Smooth muscle cell (in vitro differentiated cells): ENCODE measurements around the gene ATP5F1C. TPM values are rescaled to one million over a fixed set of nuclear protein-coding genes. Genes with fewer than 3 reads are reported as not detected.

Experiments
- DNase-seq: peaks from one replicate; lab custom pipeline; 2025; ENCODE audit not compliant: unreplicated experiment; lab: John Stamatoyannopoulos, UW
- H2AFZ ChIP-seq: fragments of 200-600 bp; sonication (generic); 2 replicates; pipeline ENCODE4 v1.6.0; 2016; ENCODE audit warnings: antibody characterized with exemption, low read depth, mild to moderate bottlenecking
- H3F3A ChIP-seq: fragments of 200-600 bp; sonication (generic); 2 replicates; pipeline ENCODE4 v1.6.0; 2017; ENCODE audit warnings: antibody characterized with exemption, low read depth
- H3K27ac ChIP-seq: fragments of 200-600 bp; sonication (generic); 2 replicates; pipeline ENCODE4 v1.5.1; 2016; ENCODE audit warnings: low read depth, mild to moderate bottlenecking
- H3K27me3 ChIP-seq: fragments of 200-600 bp; sonication (generic); 2 replicates; pipeline ENCODE4 v1.6.1; 2016; ENCODE audit warnings: low read depth, mild to moderate bottlenecking
- H3K36me3 ChIP-seq: fragments of 200-600 bp; sonication (generic); 2 replicates; pipeline ENCODE4 v1.5.1; 2016; ENCODE audit warnings: low read depth
- H3K4me1 ChIP-seq: fragments of 200-600 bp; sonication (generic); 2 replicates; pipeline ENCODE4 v1.5.1; 2016; ENCODE audit warnings: low read depth
- H3K4me2 ChIP-seq: fragments of 200-600 bp; sonication (generic); 2 replicates; pipeline ENCODE4 v1.6.0; 2016; ENCODE audit warnings: mild to moderate bottlenecking
- H3K4me3 ChIP-seq: fragments of 200-600 bp; sonication (generic); 2 replicates; pipeline ENCODE4 v1.5.1; 2016; ENCODE audit warnings: mild to moderate bottlenecking
- H3K79me2 ChIP-seq: fragments of 200-600 bp; sonication (generic); 2 replicates; pipeline ENCODE4 v1.6.0; 2016; ENCODE audit warnings: low read depth, mild to moderate bottlenecking
- H3K9ac ChIP-seq: fragments of 200-600 bp; sonication (generic); 2 replicates; pipeline ENCODE4 v1.6.0; 2016; ENCODE audit warnings: low read depth
- H3K9me3 ChIP-seq: fragments of 200-600 bp; sonication (generic); replicated peaks from 2 replicates; pipeline ENCODE4 v1.5.1; 2016; ENCODE audit warnings: low read depth
- H4K20me1 ChIP-seq: fragments of 200-600 bp; sonication (generic); 2 replicates; pipeline ENCODE4 v1.6.0; 2016; ENCODE audit warnings: low read depth
- WGBS: methylation state at CpG from one replicate; pipeline ENCODE4 v1.1.7; 2016; ENCODE audit warnings: low lambda C conversion rate; 5-methylcytosine and 5-hydroxymethylcytosine counted together
- polyA plus RNA-seq: library from polyadenylated mRNA; unstranded; fragments of >200 nt; fragmentation: Nextera tagmentation; extraction: Ambion mirVana; gene quantifications from 2 replicates; pipeline ENCODE4 v1.2.1, GENCODE V29; 2016
- total RNA-seq: library from RNA; depleted of rRNA; stranded (reverse); fragments of >200 nt; gene quantifications from 2 replicates; pipeline ENCODE4 v1.2.3, GENCODE V29; 2014
- TF ChIP-seq, protein P1 (sequence below): fragments of 200-600 bp; sonication (generic); IDR thresholded peaks from 2 replicates; pipeline ENCODE4 v1.5.1; 2017; ENCODE audit warnings: borderline replicate concordance, mild to moderate bottlenecking, antibody characterized with exemption; ENCODE audit not compliant: insufficient read depth, poor library complexity, severe bottlenecking

Gene ATP5F1C
- total and polyA plus RNA-seq, 2 experiments from 2014 or later: 204 to 352 TPM

DNA sequence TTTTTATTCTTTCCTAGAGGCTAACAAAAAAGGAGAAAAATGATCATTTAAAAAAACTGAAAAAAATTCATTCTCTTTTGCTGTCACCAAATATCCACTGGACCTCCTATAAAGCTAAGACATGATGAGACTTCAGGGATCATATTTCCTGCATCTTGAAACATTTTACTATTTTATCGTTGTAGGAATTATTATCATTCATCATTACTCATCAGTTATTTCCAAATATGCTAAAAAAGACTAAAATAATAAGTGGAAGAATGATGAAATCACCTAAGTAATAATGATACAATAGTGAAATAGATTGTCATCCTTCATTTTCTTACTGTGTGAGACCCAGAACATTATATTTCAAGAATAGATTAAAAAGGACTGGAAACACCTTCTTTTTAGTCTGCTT lies 58.6 kb downstream of the ATP5F1C start:
- Histone ChIP-seq H3K36me3 (no peaks in the 10 kb centered on the region), H3K27me3 (no peaks in the 10 kb centered on the region), H3K4me2 (no peak overlapping the region), H3K9me3 (no peaks in the 10 kb centered on the region), H4K20me1 (no peaks in the 10 kb centered on the region), H3K4me3 (no peak overlapping the region), H3K4me1 (no peaks in the 10 kb centered on the region), H2AFZ (no peak overlapping the region), H3F3A (no peaks in the 10 kb centered on the region), H3K9ac (no peak overlapping the region), H3K27ac (no peak overlapping the region), H3K79me2 (peaks cover 30% of the 10 kb centered on the region)
- TF ChIP-seq, protein P1, sequence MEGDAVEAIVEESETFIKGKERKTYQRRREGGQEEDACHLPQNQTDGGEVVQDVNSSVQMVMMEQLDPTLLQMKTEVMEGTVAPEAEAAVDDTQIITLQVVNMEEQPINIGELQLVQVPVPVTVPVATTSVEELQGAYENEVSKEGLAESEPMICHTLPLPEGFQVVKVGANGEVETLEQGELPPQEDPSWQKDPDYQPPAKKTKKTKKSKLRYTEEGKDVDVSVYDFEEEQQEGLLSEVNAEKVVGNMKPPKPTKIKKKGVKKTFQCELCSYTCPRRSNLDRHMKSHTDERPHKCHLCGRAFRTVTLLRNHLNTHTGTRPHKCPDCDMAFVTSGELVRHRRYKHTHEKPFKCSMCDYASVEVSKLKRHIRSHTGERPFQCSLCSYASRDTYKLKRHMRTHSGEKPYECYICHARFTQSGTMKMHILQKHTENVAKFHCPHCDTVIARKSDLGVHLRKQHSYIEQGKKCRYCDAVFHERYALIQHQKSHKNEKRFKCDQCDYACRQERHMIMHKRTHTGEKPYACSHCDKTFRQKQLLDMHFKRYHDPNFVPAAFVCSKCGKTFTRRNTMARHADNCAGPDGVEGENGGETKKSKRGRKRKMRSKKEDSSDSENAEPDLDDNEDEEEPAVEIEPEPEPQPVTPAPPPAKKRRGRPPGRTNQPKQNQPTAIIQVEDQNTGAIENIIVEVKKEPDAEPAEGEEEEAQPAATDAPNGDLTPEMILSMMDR: no peak
- WGBS: 91% methylated on average over 1 of the region's 1 CpG
- no peak for DNase-seq

DNA sequence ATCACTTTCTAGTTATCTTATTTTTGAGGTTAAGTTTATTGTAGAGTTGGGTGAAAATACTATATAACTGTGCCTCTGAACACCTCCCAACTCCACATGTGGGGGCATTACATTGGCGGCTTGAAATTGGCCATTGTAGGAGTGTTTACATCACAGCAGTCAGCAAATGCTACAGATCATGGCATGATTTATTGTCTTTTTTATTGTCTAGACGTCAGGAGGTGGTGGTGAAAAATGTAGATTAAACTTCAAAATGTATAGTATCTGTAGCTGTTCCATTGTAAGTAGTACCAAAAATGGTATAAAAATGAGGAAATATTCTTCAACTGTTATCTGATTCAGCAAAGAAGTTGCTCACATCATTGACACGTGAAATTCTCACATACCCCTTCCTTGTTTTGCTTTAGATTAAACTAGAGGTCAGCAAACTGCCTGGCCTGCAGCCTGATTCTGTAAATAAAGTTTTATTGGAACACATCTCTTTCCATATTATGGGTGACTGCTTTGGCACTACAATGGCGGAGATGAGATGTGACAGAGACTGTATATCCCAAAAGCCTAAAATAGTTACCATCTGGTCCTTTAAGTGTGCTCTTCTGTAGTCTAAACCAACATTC lies 65.4 kb downstream of the ATP5F1C start:
- no peak overlapping the region for H2AFZ ChIP-seq
- 67% methylated on average over 4 of the region's 4 CpGs for WGBS
- no peaks in the 10 kb centered on the region for H3K9me3 ChIP-seq
- TF ChIP-seq, protein P1: no peak
- H3K4me2 ChIP-seq: no peak overlapping the region
- H3K9ac ChIP-seq: no peak overlapping the region
- no peaks in the 10 kb centered on the region for H3F3A ChIP-seq
- H3K27ac ChIP-seq: no peak overlapping the region
- H3K4me3 ChIP-seq: no peak overlapping the region
- peaks cover 28% of the 10 kb centered on the region for H3K79me2 ChIP-seq
- H3K27me3 ChIP-seq: no peaks in the 10 kb centered on the region
- H4K20me1 ChIP-seq: peaks cover 7% of the 10 kb centered on the region
- H3K4me1 ChIP-seq: peaks cover 3% of the 10 kb centered on the region
- no peak for DNase-seq
- no peaks in the 10 kb centered on the region for H3K36me3 ChIP-seq

DNA sequence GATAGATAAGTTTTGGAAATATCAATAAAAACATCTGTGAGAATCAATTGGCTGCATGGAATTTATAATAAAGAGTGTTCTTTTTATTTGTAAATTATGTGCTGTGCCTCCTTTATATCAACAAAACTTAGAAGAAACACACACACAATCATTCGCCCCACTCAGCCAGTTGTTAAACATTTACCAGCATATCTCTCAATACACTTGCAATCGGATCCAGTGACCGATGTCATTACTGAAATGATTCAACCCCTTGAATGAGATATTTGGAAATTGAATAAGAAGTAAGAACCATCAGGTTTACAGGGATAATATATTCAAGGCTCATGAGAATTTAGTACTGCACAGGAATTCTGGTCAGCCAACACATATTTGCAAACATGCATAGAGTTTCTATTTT lies 65.9 kb downstream of the ATP5F1C start:
- no peak for DNase-seq
- Histone ChIP-seq H2AFZ (no peak overlapping the region), H3K9me3 (no peaks in the 10 kb centered on the region)

More for the DNA sequence above, 65.9 kb downstream of the ATP5F1C start:
- H3K79me2 ChIP-seq: peaks cover 26% of the 10 kb centered on the region
- H3F3A ChIP-seq: no peaks in the 10 kb centered on the region
- no peak overlapping the region for H3K4me2 ChIP-seq
- peaks cover 7% of the 10 kb centered on the region for H4K20me1 ChIP-seq
- no peak overlapping the region for H3K4me3 ChIP-seq
- WGBS: 92% methylated on average over 3 of the region's 3 CpGs
- H3K9ac ChIP-seq: no peak overlapping the region
- H3K27ac ChIP-seq: no peak overlapping the region
- no peaks in the 10 kb centered on the region for H3K27me3 ChIP-seq
- peaks cover 3% of the 10 kb centered on the region for H3K4me1 ChIP-seq
- no peaks in the 10 kb centered on the region for H3K36me3 ChIP-seq
- TF ChIP-seq, protein P1: no peak
